Lower leg skin (tissue), 3 donors: Measurements from ENCODE around the gene SLC26A2.

Experiments
- CTCF ChIP-seq, 3 donors: fragments of 450-650 bp; IDR thresholded peaks; one replicate each; pipeline ENCODE4 v1.5.1; 2016; ENCODE audit warnings: antibody characterized with exemption in 3 of 3, mild to moderate bottlenecking in 3 of 3, moderate library complexity in 2 of 3
- POLR2A ChIP-seq, 2 donors: fragments of 450-650 bp; IDR thresholded peaks; one replicate each; pipeline ENCODE4 v1.6.1; 2016 to 2017; ENCODE audit warnings: antibody characterized with exemption in 2 of 2, mild to moderate bottlenecking in 1 of 2, moderate library complexity in 1 of 2

- no peak for TF ChIP-seq CTCF (IDR thresholded peaks at IDR 0.05)
- no peak for TF ChIP-seq POLR2A (IDR thresholded peaks at IDR 0.05)
Measured at GRCh38 chr5:149946118-149946517, 14.4 kb upstream of the SLC26A2 start.
